Mammary epithelial cell (primary cell): Measurements from ENCODE around the gene DAO.

Experiments used
- CTCF ChIP-seq, 2 donors: IDR thresholded peaks in 1 of 2; conservative IDR thresholded peaks in 1 of 2; 2 replicates each; pipeline ENCODE4 v1.5.1; 2011 to 2012; ENCODE audit warnings: inconsistent platforms in 2 of 2, low read length in 2 of 2, mild to moderate bottlenecking in 2 of 2, control low read depth in 1 of 2, low read depth in 1 of 2; ENCODE audit not compliant: insufficient read depth in 1 of 2; ENCODE audit errors: extremely low read depth in 1 of 2
- EZH2 ChIP-seq: IDR thresholded peaks from 2 replicates; pipeline ENCODE4 v1.6.1; 2012; ENCODE audit warnings: low read length, inconsistent platforms, borderline replicate concordance

- TF ChIP-seq CTCF (conservative IDR thresholded peaks at IDR 0.05 in 1 of 2, IDR thresholded peaks at IDR 0.05 in 1 of 2; ENCODE audit: extremely low read depth in 1 of 2, insufficient read depth in 1 of 2, low read depth in 1 of 2, low read length in 2 of 2), result no peak
- TF ChIP-seq EZH2, result no peak
Observed at GRCh38 chr12:108935159-108935763, 55.4 kb downstream of the DAO start.
